Muscle layer of duodenum (tissue), 2 donors: ENCODE data around the gene TMCO5A.

Experiments
- H3K27ac ChIP-seq: one replicate; pipeline ENCODE4 v1.7.0; 2013; ENCODE audit warnings: mild to moderate bottlenecking, low read length
- H3K27me3 ChIP-seq: one replicate; pipeline ENCODE4 v1.7.0; 2013; ENCODE audit warnings: low read depth, mild to moderate bottlenecking, control low read depth, low read length
- H3K36me3 ChIP-seq, 2 donors: one replicate each; pipeline ENCODE4 v1.7.0; 2013; ENCODE audit warnings: low read length in 2 of 2, control low read depth in 1 of 2, mild to moderate bottlenecking in 1 of 2; ENCODE audit not compliant: insufficient read depth in 2 of 2, control insufficient read depth in 1 of 2
- H3K4me1 ChIP-seq, 2 donors: one replicate each; pipeline ENCODE4 v1.7.0; 2013; ENCODE audit warnings: low read length in 2 of 2, mild to moderate bottlenecking in 2 of 2, control low read depth in 1 of 2, moderate library complexity in 1 of 2; ENCODE audit not compliant: insufficient read depth in 2 of 2, control insufficient read depth in 1 of 2
- H3K4me3 ChIP-seq, 2 donors: one replicate each; pipeline ENCODE4 v1.7.0; 2013; ENCODE audit warnings: low read length in 2 of 2, low read depth in 1 of 2, mild to moderate bottlenecking in 1 of 2
- H3K9me3 ChIP-seq, 2 donors: one replicate each; pipeline ENCODE4 v1.7.0; 2013; ENCODE audit warnings: low read length in 2 of 2, control low read depth in 1 of 2, mild to moderate bottlenecking in 1 of 2; ENCODE audit not compliant: control insufficient read depth in 1 of 2
- donor health status: healthy.

The TMCO5A gene

GRCh38 chr15:37978231-37978630 lies 43.8 kb downstream of the TMCO5A start:
- Histone ChIP-seq H3K4me3 (no peak overlapping the region), H3K27me3 (no peaks in the 10 kb centered on the region), H3K27ac (no peak overlapping the region), H3K4me1 (no peaks in the 10 kb centered on the region), H3K36me3 (no peaks in the 10 kb centered on the region), H3K9me3 (no peaks in the 10 kb centered on the region)

GRCh38 chr15:37979671-37980409 lies 45.4 kb downstream of the TMCO5A start:
- no peaks in the 10 kb centered on the region for H3K4me1 ChIP-seq
- H3K9me3 ChIP-seq, result no peaks in the 10 kb centered on the region
- H3K36me3 ChIP-seq, result no peaks in the 10 kb centered on the region
- H3K27me3 ChIP-seq, result no peaks in the 10 kb centered on the region
- H3K27ac ChIP-seq, result no peak overlapping the region
- no peak overlapping the region for H3K4me3 ChIP-seq

- Histone ChIP-seq H3K27me3 (no peaks in the 10 kb centered on the region), H3K27ac (no peak overlapping the region), H3K9me3 (no peaks in the 10 kb centered on the region), H3K4me1 (no peaks in the 10 kb centered on the region), H3K4me3 (no peak overlapping the region), H3K36me3 (no peaks in the 10 kb centered on the region)
Observed at GRCh38 chr15:37981201-37981600, 46.8 kb downstream of the TMCO5A start.

- Histone ChIP-seq H3K36me3 (no peaks in the 10 kb centered on the region), H3K4me3 (no peak overlapping the region), H3K27ac (no peak overlapping the region), H3K9me3 (no peaks in the 10 kb centered on the region), H3K27me3 (no peaks in the 10 kb centered on the region), H3K4me1 (no peaks in the 10 kb centered on the region)
Observed at GRCh38 chr15:37981775-37982174, 47.3 kb downstream of the TMCO5A start.

GRCh38 chr15:37984368-37984767 lies 49.9 kb downstream of the TMCO5A start:
- Histone ChIP-seq H3K27me3 (no peaks in the 10 kb centered on the region), H3K36me3 (no peaks in the 10 kb centered on the region), H3K4me1 (no peaks in the 10 kb centered on the region), H3K4me3 (no peak overlapping the region), H3K27ac (no peak overlapping the region), H3K9me3 (peaks cover 0 to 6% of the 10 kb centered on the region in 2 donors)

- Histone ChIP-seq H3K9me3 (no peaks in the 10 kb centered on the region), H3K27me3 (no peaks in the 10 kb centered on the region), H3K27ac (no peak overlapping the region), H3K4me3 (no peak overlapping the region), H3K4me1 (no peaks in the 10 kb centered on the region), H3K36me3 (no peaks in the 10 kb centered on the region)
Observed at GRCh38 chr15:37995461-37996347, 61.3 kb downstream of the TMCO5A start.
